ENCODE measurements around the gene PCDHGC5.

- TF ChIP-seq REST (IDR thresholded peaks at IDR 0.05; ENCODE audit: insufficient read depth in 1 of 2, low read depth in 2 of 2, low read length in 2 of 2) (no peak), POLR2AphosphoS5 (IDR thresholded peaks at IDR 0.05; ENCODE audit: low read depth, low read length) (no peak)
Measured at GRCh38 chr5:141440341-141440740, 48.5 kb upstream of the PCDHGC5 start.
